Astrocyte of the spinal cord (primary cell): ENCODE measurements around the gene LARP7.

Experiments used
- DNase-seq: peaks from one replicate; pipeline ENCODE4 v3.0.0; 2011; ENCODE audit warnings: low read depth, low spot score
- H3K4me3 ChIP-seq: 2 replicates; pipeline ENCODE4 v1.5.1; 2011; ENCODE audit warnings: low read depth, mild to moderate bottlenecking, low read length, moderate library complexity
- CTCF ChIP-seq: IDR thresholded peaks from 2 replicates; pipeline ENCODE4 v1.5.1; 2012; ENCODE audit warnings: low read depth, mild to moderate bottlenecking, low read length, inconsistent platforms
- in situ Hi-C: cut with HindIII; loops from 2 replicates; pipeline ENCODE4 v1.10.0; 2017; ENCODE audit warnings: low sequenced_read_pairs

Gene LARP7

DNA sequence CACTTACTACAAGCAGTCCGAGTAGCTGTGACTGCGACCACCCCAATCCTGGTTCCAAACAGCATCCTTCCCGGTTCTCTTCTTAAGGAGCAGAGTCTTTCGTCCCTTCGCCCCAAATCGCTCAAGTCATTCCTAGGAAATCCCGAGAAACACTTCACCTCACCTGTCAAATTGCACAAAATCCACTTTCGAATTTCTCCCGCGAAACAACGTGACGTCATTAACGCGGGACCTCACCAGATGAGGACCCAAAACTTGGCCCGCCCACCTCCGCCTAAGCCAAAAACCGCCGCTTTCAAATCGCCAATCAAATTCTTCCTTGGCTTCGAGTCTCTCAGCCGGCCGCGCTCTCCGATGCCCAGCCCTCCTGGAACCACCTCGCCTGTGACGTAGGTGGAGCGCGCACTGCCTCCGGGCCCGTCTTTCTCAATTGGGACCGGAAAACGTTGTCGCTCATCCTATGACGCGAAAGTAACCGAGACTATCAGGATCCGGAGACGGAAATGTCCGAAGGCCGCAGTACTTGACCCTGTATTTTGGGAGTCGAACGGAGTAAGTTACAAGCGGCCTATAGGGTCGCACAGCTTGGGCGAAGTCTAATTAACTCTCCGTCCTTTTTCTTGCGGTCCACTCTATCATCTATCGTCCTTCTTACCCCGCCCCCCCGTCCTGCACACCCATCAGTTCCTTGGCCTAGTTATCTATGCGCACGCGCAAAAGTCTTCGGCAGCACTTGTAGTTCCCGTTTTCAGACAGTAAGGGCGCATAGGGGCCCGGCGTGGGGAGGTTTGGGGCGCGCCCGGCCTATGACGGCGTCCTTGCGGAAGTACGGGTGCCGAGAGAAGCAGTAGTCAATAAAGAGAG is at the start of gene LARP7, which contains the start of gene ZGRF1:
TSS of gene LARP7 (plus strand) at position 456 of the 864 bp plus-strand sequence. CDS start 7,527 bp downstream, outside the sequence.
TSS of gene ZGRF1 (minus strand) at position 222 of the 864 bp plus-strand sequence. CDS start 3,733 bp downstream, outside the sequence.
- DNase-seq = peak; percentile 100
- peak within 1 kb of the TSS; percentile 90 for H3K4me3 ChIP-seq
- TF ChIP-seq CTCF = peak; percentile 88
- in situ Hi-C loops = no loop called here

GRCh38 chr4:112589206-112589605 is 47.7 kb upstream of the LARP7 start:
- TF ChIP-seq CTCF = no peak
- in situ Hi-C loops = no loop called here
- no peak overlapping the region for H3K4me3 ChIP-seq
- DNase-seq = peak; percentile 17

GRCh38 chr4:112591593-112591992 is 45.4 kb upstream of the LARP7 start:
- no peak for DNase-seq
- TF ChIP-seq CTCF = no peak
- in situ Hi-C loops = no loop called here
- H3K4me3 ChIP-seq = no peak overlapping the region

DNA sequence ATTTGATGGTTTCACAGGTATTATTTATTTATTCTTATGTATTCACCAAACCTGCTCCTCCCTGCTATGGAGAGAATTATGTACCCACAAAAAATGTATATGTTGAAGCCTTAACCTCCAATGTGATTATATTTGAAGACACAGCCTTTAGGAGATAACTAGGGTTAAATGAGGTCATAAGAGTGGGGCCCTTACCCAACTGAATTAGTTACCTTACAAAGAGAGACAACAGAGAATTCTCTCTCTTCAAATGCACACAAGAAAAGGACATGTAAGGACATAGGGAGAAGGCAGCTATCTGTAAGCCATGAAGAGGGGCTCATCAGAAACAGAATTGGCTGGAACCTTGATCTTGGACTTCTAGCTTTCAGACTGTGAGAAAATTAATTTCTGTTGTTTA is 44.2 kb upstream of the LARP7 start:
- in situ Hi-C loops = no loop called here
- no peak overlapping the region for H3K4me3 ChIP-seq
- no peak for DNase-seq

DNA sequence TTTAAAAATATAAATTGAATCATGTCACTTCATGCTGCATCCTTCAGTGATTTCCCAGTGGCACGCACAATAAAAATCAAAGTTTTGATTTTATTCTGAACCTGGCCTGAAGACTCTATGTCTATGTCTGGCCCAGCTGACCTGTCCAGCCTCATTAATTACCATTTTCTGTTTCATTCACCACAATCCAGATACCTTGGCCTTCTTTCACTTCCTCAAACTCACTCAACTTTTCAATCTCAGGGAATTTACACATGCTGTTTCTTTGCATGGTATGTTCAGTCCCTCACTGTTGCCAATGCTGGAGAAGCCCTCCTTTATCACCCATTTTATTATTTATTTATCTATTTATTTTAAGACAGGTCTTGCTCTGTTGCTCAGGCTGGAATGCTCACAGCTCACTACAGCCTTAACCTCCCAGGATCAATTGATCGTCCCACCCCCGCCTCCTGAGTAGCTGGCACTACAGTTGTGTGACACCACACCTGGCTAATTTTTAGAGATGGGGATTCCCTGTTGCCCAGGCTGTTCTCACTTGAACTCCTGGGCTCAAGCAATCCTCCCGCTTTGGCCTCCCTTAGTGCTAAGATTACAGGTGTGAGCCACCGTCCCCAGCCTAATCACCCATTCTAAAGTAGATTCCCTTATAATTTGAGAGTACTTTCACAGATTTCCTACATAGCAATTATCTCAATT is 43.4 kb upstream of the LARP7 start:
- in situ Hi-C loops = no loop called here
- no peak overlapping the region for H3K4me3 ChIP-seq
- no peak for DNase-seq
- TF ChIP-seq CTCF = no peak

More for the DNA sequence above, 44.2 kb upstream of the LARP7 start:
- TF ChIP-seq CTCF = no peak

- DNase-seq = no peak
- in situ Hi-C loops = no loop called here
- no peak for TF ChIP-seq CTCF
- H3K4me3 ChIP-seq = no peak overlapping the region
Observed at GRCh38 chr4:112594993-112595392, 42.0 kb upstream of the LARP7 start.
